SKM-1 (cell line): ENCODE measurements around the gene ARL16.
A peak's percentile ranks its signal among the peaks of the same experiment; 100 is the strongest.

Experiments used
- DNase-seq: peaks from one replicate; lab custom pipeline; 2025; ENCODE audit not compliant: unreplicated experiment; lab: John Stamatoyannopoulos, UW

ARL16 gene

DNA sequence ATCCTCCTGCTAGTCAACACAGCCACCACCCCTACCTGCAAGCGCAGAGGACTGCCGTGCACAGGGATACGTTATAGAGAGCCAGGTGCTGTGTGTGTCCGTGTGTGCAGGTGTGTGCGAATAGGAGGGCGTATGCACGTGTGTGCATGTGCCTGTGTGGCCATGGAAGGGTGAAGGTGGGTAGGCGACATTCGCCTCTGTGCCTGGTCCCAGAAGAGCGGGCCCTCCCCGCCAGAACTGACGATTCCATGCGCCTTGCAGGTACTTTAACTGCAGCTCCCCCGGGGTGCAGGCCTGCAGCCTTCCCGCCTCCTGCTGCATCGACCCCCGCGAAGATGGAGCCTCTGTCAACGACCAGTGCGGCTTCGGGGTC is 36.0 kb downstream of the ARL16 start:
- DNase-seq = no peak

DNA sequence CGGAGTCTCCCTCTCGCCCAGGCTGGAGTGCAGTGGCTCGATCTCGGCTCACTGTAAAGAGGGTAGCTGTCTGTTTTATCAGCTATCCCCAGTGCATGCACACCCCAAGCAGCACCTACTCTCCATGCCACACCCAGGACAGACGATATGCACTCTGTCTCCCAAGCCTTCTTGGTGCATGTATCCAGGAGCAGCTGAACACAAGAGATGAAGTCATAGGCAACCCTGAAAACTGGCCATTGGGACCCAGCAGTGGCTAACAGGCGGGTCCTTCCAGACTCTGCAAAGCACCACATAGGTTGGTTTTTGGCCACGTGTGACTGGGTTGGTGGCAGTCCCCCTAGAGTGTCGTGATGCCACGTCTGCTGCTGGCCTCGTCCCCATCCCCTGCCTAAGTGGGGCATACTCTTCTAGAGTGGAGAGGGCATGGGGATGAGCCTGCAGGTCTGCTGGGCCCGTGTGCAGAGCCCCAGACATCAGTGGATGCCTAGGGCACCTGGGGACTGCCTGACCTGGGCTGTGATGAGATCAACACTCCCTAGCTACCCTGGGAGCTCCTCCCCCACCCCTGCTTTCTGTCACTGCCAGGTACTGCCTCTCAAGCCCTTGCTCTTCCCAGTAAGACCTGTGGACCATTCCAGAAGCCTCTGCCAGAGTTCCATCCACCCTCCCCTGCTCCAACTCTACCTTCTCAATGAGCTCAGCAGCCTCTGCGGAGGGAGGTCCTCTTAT is 36.6 kb downstream of the ARL16 start:
- no peak for DNase-seq

DNA sequence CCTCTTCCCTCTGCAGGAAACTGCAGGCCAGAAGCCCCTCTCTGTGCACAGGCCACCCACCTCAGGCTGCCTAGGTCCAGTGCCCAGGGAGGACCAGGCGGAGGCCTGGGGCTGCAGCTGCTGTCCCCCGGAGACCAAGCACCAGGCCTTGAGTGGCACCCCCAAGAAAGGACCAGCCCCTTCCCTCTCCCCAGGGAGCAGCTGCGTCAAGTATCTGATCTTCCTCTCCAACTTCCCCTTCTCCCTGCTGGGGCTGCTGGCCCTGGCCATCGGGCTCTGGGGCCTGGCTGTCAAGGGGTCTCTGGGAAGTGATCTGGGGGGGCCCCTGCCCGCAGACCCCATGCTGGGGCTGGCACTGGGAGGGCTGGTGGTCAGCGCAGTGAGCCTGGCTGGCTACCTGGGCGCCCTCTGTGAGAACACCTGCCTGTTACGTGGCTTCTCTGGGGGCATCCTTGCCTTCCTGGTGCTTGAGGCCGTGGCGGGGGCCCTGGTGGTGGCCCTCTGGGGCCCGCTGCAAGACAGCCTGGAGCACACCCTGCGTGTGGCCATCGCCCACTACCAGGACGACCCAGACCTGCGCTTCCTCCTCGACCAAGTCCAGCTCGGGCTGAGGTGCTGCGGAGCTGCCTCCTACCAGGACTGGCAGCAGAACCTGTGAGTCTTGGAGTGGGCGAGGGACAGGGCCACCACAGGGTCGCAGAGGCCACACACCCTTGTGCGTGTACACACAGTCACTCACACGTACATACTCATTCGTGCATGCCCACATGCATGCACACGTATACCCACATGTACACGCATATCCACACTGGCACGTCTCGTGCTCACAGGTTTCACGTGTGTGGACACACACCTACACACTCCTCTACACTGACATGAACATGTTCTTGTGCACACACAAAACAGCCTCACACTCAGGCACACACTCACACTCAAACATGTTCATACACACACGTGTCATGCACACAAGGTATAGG is 38.3 kb downstream of the ARL16 start:
- DNase-seq = no peak

DNA sequence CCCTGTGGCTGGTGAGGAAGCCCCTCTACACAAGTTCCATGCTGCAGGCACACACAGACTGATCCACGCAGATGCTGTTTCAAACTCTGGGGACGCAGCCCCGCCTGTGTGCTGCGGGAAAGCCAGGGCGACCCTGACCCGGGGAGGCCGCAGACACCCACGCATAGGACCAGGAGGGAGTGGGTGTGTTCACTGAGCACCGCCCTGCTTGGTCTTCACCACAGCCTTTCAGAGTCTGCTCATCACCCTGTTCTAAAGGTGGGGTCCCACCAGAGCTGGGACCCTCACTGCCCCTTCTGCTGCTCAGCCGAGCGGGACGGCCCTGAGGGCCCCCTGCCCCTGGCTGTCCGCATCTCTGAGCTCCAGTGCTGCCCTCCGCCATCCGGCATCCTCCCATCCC is 39.1 kb downstream of the ARL16 start:
- DNase-seq = no peak

DNA sequence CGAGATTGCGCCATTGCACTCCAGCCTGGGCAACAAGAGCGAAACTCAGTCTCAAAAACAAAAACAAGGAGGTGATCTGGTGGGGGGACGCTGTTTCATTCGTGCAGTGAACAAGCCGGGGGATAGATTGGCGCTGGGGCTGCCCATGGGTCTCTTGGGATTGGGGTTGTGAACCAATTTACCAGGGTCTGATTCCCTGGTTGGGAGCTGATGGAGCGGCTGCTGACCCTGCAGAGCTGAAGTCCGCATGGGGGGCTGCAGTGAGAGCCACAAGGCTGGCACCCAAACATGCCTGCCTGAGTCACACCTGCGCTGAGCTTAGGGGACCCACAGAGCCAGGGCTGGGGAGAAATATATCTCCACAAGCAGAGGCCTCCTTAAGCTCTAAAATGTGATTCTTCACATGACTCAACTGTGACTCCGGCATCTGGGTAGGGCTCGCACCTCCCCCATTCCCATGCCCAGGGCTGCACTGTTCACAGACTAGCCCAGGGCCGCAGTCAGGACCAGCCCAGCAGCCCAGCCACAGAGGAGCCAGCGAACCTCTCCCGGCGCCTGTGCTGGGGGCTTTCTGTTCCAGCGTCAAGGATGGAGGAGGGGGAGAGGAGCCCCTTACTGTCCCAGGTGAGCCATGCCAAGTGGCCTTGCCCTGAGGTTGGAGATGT is 41.6 kb downstream of the ARL16 start:
- DNase-seq = no peak

DNA sequence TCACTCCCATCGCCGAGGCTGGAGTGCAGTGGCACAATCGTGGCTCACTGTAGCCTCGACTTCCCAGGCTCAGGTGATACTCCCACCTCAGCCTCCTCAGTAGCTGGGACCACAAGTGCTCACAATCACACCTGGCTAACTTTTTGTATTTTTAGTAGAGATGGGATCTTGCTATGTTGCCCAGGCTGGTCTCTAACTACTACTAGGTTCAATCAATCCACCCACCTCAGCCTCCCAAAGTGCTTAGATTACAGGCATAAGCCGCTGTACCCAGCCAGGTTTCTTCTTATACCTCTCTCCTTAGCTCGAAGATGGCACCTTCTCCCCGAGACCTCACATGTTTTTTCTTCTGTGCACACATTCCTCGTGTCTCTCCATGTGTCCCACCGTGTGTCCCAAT is 43.6 kb downstream of the ARL16 start:
- no peak for DNase-seq

DNA sequence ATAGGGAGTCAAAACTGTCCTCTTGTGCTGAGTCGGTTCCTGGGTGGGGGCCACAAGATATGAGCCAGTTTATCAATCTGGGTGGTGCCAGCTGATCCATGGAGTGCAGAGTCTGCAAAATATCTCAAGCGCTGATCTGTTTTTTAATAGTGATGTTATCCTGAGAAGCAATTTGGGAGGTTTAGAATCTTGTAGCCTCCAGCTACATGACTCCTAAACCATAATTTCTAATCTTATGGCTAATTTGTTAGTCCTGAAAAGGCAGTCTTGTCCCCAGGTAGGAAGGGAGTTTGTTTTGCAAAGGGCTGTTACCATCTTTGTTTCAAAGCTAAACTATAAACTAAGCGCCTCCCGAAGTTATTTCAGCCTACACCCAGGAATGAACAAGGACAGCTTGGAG is 44.9 kb downstream of the ARL16 start:
- DNase-seq = no peak

DNA sequence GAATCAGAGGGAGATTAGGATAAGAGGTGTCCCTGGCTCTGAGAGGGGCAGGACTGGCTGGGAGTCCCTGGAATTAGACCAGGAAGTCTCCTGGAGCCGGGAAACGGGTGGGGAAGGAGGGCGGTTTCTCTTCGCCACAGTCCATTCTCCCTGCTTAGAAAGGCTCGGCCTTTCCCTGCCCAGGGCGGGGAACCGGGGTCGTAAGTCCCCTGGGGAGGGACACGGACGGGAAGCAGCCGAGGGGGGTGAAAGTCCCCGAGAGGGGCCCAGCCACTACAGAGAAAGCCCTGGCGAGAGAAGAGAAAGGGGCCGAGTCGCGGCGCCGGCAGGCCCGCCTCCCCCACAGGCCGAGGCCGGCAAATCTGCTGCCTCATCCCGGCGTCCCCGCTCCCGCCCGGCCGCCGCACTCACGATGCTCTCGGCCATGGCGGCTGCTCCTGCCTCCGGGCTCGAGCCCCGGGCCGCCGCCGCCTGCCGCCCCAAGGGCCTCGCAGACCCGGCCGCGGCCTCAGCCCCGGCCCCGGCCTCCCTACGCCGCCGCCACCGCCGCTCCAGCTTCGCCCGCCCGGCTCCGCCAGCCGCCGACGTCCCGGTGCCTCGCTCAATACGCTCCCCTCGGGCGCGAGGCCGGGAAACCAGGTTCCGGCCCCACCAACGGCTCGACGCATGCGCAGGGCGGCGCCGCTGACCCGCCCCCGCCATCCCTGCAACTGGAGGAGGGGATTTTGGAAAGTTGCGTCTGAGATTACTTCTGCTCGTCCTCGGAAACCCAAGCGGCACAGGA is 46.9 kb downstream of the ARL16 start, which contains the start of the genes NPLOC4 and TSPAN10:
Gene NPLOC4 (minus strand): TSS at position 608 of the 784 bp plus-strand sequence. CDS start 182 bp downstream, at position 426.
Gene TSPAN10 (plus strand): TSS at position 692 of the 784 bp plus-strand sequence. CDS start 5,217 bp downstream, outside the sequence.
- peak; percentile 72 for DNase-seq

DNA sequence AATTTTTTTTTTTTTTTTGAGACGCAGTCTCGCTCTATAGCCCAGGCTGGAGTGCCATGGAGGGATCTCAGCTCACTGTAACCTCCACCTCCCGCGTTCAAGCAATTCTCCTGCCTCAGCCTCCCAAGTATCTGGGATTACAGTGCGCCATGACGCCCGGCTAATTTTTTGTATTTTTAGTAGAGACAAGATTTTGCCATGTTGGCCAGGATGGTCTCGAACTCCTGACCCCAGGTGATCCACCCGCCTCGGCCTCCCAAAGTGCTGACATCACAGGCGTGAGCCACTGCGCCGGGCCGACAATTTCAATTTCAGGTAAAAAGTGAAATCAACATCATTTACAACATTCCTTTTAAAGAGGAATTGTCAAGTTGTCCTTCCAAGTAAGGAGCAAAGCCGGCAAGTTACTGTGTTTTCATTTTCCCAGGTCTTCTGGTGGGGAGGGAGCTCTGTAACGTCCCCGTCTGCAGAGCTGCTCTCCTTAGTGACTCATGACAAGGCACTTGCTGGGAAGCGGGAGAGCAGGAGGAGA is 47.6 kb downstream of the ARL16 start:
- DNase-seq = no peak

DNA sequence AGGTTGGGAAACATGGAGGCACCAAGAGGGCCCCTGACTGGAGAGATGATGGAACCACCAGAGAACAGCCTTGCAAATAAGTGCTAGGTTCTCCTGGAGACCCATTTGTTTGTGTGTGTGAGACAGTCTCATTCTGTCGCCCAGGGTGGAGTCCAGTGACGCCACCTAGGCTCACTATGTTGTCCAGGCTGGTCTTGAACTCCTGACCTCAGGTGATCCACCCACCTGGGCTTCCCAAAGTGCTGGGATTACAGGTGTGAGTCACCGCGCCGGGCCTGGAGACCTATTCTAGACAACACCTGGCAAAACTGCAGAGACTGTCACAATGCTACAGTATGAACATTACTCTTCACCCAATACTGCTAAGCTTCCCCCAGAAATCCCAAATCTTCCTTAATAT is 48.2 kb downstream of the ARL16 start:
- DNase-seq = no peak

DNA sequence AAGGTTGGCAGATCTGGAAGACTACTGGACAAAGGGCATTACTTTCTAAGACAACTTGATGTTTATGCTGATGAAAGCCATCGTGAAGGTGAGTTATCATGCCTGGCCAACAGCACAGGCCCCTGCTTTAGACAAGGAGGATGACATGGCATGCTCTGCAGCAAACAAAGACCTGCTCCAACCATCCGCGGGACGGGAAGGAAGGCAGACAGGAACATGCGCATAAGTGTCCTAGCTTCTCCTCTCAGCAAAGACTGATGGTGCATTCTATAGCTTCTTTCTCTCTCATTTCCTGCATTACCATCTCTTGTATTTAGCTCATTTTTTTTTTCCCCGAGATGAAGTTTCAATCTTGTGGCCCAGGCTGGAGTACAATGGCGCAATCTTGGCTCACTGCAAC is 52.1 kb downstream of the ARL16 start:
- DNase-seq = no peak
